Astrocyte (in vitro differentiated cells and primary cell): ENCODE measurements around the gene PRAF2. TPM values are rescaled to one million over a fixed set of nuclear protein-coding genes. Genes with fewer than 3 reads are reported as not detected.

ENCODE experiments used
- DNase-seq: peaks from one replicate; pipeline ENCODE4 v3.0.0-alpha.2; 2010; ENCODE audit warnings: low read depth
- FAIRE-seq: peaks from 2 replicates; lab custom pipeline; 2011; peaks lifted over from hg19 to GRCh38; lab: Jason Lieb, UNC
- H2AFZ ChIP-seq: 2 replicates; pipeline ENCODE4 v1.6.0; 2012; ENCODE audit warnings: low read depth, low read length, inconsistent platforms
- H3K27ac ChIP-seq: 2 replicates; pipeline ENCODE4 v1.5.1; 2011; ENCODE audit warnings: low read depth, low read length, inconsistent platforms
- H3K27me3 ChIP-seq: 2 replicates; pipeline ENCODE4 v1.6.0; 2011; ENCODE audit warnings: low read length, inconsistent platforms; ENCODE audit not compliant: insufficient read depth
- H3K36me3 ChIP-seq: 2 replicates; pipeline ENCODE4 v1.5.1; 2011; ENCODE audit warnings: low read length, inconsistent platforms; ENCODE audit not compliant: insufficient read depth
- H3K4me1 ChIP-seq: 2 replicates; pipeline ENCODE4 v1.5.1; 2011; ENCODE audit warnings: low read length, inconsistent platforms; ENCODE audit not compliant: insufficient read depth
- H3K4me2 ChIP-seq: 2 replicates; pipeline ENCODE4 v1.6.0; 2012; ENCODE audit warnings: low read length, inconsistent platforms
- H3K4me3 ChIP-seq: 2 replicates; pipeline ENCODE4 v1.5.1; 2011; ENCODE audit warnings: low read depth, mild to moderate bottlenecking, low read length, inconsistent platforms; ENCODE audit not compliant: insufficient read depth
- H3K79me2 ChIP-seq: 2 replicates; pipeline ENCODE4 v1.6.0; 2012; ENCODE audit warnings: mild to moderate bottlenecking, low read length, inconsistent platforms; ENCODE audit not compliant: insufficient read depth
- H3K9ac ChIP-seq: 2 replicates; pipeline ENCODE4 v1.6.0; 2012; ENCODE audit warnings: mild to moderate bottlenecking, low read length, inconsistent platforms
- H3K9me3 ChIP-seq: 2 replicates; pipeline ENCODE4 v1.5.1; 2012; ENCODE audit warnings: low read depth, mild to moderate bottlenecking, low read length, inconsistent platforms; ENCODE audit not compliant: insufficient read depth
- H4K20me1 ChIP-seq: 2 replicates; pipeline ENCODE4 v1.6.0; 2012; ENCODE audit warnings: low read length, inconsistent platforms; ENCODE audit not compliant: insufficient read depth
- H3K27ac Mint-ChIP-seq: one replicate; pipeline ENCODE4 v1.8.0; 2021; ENCODE audit warnings: mild to moderate bottlenecking, mixed read lengths; ENCODE audit not compliant: unreplicated experiment
- H3K27me3 Mint-ChIP-seq: one replicate; pipeline ENCODE4 v1.8.0; 2021; ENCODE audit warnings: low read depth, mixed read lengths; ENCODE audit not compliant: unreplicated experiment
- H3K36me3 Mint-ChIP-seq: one replicate; pipeline ENCODE4 v1.8.0; 2021; ENCODE audit warnings: low read depth, mixed read lengths; ENCODE audit not compliant: unreplicated experiment
- H3K4me1 Mint-ChIP-seq: one replicate; pipeline ENCODE4 v1.8.0; 2021; ENCODE audit warnings: low read depth, mixed read lengths; ENCODE audit not compliant: unreplicated experiment
- H3K4me3 Mint-ChIP-seq: one replicate; pipeline ENCODE4 v1.8.0; 2021; ENCODE audit warnings: mild to moderate bottlenecking, moderate library complexity, mixed read lengths; ENCODE audit not compliant: unreplicated experiment
- H3K9me3 Mint-ChIP-seq: one replicate; pipeline ENCODE4 v1.8.0; 2021; ENCODE audit warnings: mild to moderate bottlenecking, mixed read lengths; ENCODE audit not compliant: unreplicated experiment
- EZH2 ChIP-seq: IDR thresholded peaks from 2 replicates; pipeline ENCODE4 v1.6.1; 2012; ENCODE audit warnings: mild to moderate bottlenecking, low read length, inconsistent platforms; ENCODE audit not compliant: insufficient read depth
- total RNA-seq: library from RNA; stranded (reverse); gene quantifications from 2 replicates; pipeline ENCODE4 v1.2.1, GENCODE V29; 2021
- TF ChIP-seq, protein P1 (sequence below): IDR thresholded peaks from 2 replicates; pipeline ENCODE4 v1.5.1; 2011; ENCODE audit warnings: low read depth, mild to moderate bottlenecking, inconsistent platforms, low read length, moderate library complexity; ENCODE audit not compliant: insufficient read depth

The PRAF2 gene
- total RNA-seq, 1 donor from 2014 or later = 44.4 TPM

DNA sequence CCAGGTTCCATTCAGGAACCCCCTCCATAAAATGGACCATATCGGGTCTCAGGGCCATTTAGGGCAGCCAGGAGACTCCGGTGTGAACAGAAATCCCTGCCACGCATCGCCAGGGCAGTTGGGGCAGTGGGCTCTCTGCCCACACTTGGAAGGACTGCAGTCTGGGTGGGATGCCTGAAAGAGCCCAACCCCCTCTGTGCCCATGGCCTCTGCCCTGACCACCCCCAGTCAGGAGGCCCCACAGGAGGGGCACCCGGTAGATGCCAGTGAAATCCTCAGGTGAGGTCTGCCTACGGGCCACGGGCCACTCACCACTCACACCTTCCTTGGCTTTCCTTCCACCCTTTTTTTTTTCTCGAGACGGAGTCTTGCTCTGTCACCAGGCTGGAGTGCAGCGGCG is 4.8 kb downstream of the PRAF2 start:
- H3K4me1 Mint-ChIP-seq = no peaks in the 10 kb centered on the region
- TF ChIP-seq, protein P1, sequence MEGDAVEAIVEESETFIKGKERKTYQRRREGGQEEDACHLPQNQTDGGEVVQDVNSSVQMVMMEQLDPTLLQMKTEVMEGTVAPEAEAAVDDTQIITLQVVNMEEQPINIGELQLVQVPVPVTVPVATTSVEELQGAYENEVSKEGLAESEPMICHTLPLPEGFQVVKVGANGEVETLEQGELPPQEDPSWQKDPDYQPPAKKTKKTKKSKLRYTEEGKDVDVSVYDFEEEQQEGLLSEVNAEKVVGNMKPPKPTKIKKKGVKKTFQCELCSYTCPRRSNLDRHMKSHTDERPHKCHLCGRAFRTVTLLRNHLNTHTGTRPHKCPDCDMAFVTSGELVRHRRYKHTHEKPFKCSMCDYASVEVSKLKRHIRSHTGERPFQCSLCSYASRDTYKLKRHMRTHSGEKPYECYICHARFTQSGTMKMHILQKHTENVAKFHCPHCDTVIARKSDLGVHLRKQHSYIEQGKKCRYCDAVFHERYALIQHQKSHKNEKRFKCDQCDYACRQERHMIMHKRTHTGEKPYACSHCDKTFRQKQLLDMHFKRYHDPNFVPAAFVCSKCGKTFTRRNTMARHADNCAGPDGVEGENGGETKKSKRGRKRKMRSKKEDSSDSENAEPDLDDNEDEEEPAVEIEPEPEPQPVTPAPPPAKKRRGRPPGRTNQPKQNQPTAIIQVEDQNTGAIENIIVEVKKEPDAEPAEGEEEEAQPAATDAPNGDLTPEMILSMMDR = no peak
- TF ChIP-seq EZH2 = no peak
- FAIRE-seq (peak; percentile 56), DNase-seq (no peak)
- H4K20me1 ChIP-seq = peaks cover 21% of the 10 kb centered on the region
- no peak overlapping the region for H3K27ac ChIP-seq
- no peaks in the 10 kb centered on the region for H3K36me3 ChIP-seq
- H2AFZ ChIP-seq = no peak overlapping the region
- no peaks in the 10 kb centered on the region for H3K27me3 ChIP-seq
- H3K9ac ChIP-seq = no peak overlapping the region
- H3K27ac Mint-ChIP-seq = no peak overlapping the region
- no peaks in the 10 kb centered on the region for H3K27me3 Mint-ChIP-seq
- H3K9me3 Mint-ChIP-seq = no peaks in the 10 kb centered on the region
- H3K4me2 ChIP-seq = no peak overlapping the region
- no peaks in the 10 kb centered on the region for H3K9me3 ChIP-seq
- no peak overlapping the region for H3K4me3 Mint-ChIP-seq
- H3K36me3 Mint-ChIP-seq = peaks cover 2% of the 10 kb centered on the region
- H3K79me2 ChIP-seq = peaks cover 26% of the 10 kb centered on the region
- peaks cover 5% of the 10 kb centered on the region for H3K4me1 ChIP-seq
- H3K4me3 ChIP-seq = no peak overlapping the region

DNA sequence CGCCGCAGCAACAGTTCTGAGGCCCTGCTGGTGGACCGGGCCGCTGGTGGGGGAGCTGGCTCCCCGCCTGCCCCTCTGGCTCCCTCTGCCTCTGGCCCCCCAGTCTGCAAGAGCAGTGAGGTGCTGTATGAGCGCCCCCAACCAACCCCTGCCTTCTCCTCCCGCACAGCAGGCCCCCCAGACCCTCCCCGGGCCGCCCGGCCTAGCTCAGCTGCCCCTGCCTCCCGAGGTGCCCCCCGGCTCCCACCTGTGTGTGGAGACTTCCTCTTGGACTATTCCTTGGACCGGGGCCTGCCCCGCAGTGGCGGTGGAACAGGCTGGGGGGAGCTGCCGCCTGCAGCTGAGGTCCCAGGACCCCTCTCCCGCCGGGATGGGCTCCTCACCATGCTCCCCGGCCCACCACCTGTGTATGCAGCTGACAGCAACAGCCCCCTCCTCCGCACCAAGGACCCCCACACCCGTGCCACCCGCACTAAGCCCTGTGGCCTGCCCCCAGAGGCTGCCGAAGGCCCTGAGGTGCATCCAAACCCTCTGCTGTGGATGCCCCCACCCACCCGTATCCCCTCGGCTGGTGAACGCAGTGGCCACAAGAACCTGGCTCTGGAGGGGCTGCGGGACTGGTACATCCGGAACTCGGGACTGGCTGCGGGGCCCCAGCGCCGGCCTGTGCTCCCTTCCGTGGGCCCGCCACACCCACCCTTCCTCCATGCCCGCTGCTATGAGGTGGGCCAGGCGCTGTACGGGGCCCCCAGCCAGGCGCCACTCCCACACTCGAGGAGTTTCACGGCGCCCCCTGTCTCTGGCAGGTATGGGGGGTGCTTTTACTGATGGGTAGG is 6.3 kb downstream of the PRAF2 start:
- no peak overlapping the region for H2AFZ ChIP-seq
- no peaks in the 10 kb centered on the region for H3K4me1 Mint-ChIP-seq

More for the DNA sequence above, 6.3 kb downstream of the PRAF2 start:
- peaks cover 11% of the 10 kb centered on the region for H4K20me1 ChIP-seq
- H3K79me2 ChIP-seq = peaks cover 14% of the 10 kb centered on the region
- H3K9me3 Mint-ChIP-seq = no peaks in the 10 kb centered on the region
- no peak overlapping the region for H3K4me2 ChIP-seq
- H3K27me3 ChIP-seq = no peaks in the 10 kb centered on the region
- H3K4me3 ChIP-seq = no peak overlapping the region
- no peak overlapping the region for H3K4me3 Mint-ChIP-seq
- TF ChIP-seq, protein P1 = no peak
- no peak for TF ChIP-seq EZH2
- H3K36me3 ChIP-seq = no peaks in the 10 kb centered on the region
- FAIRE-seq (no peak), DNase-seq (no peak)
- no peak overlapping the region for H3K27ac ChIP-seq
- peaks cover 2% of the 10 kb centered on the region for H3K36me3 Mint-ChIP-seq
- no peaks in the 10 kb centered on the region for H3K27me3 Mint-ChIP-seq
- no peak overlapping the region for H3K9ac ChIP-seq
- no peaks in the 10 kb centered on the region for H3K9me3 ChIP-seq
- H3K4me1 ChIP-seq = peaks cover 5% of the 10 kb centered on the region
- no peak overlapping the region for H3K27ac Mint-ChIP-seq
